Keratinocyte (primary cell): ENCODE measurements around the gene PIK3CD. TPM values are rescaled to one million over a fixed set of nuclear protein-coding genes. Genes with fewer than 3 reads are reported as not detected.

Experiments used
- DNase-seq: peaks from one replicate; pipeline ENCODE4 v3.0.0-alpha.2; 2011; ENCODE audit warnings: low read depth, missing footprints, low spot score
- FAIRE-seq: peaks from 2 replicates; lab custom pipeline; 2011; peaks lifted over from hg19 to GRCh38; lab: Jason Lieb, UNC
- H2AFZ ChIP-seq: 2 replicates; pipeline ENCODE4 v1.6.0; 2012; ENCODE audit warnings: low read length, control low read depth, inconsistent platforms; ENCODE audit not compliant: control insufficient read depth
- H3K27ac ChIP-seq: 2 replicates; pipeline ENCODE4 v1.5.1; 2011; ENCODE audit warnings: low read length; ENCODE audit not compliant: control insufficient read depth, insufficient read depth
- H3K27me3 ChIP-seq: 3 replicates; pipeline ENCODE4 v1.6.0; 2011; ENCODE audit warnings: low read length; ENCODE audit not compliant: control insufficient read depth, insufficient read depth; ENCODE audit errors: extremely low read depth
- H3K36me3 ChIP-seq, 2 experiments: 2 replicates in 1 of 2; 3 replicates in 1 of 2; pipeline ENCODE4 v1.5.1; 2011; ENCODE audit warnings: low read length in 2 of 2, mild to moderate bottlenecking in 1 of 2; ENCODE audit not compliant: control insufficient read depth in 2 of 2, insufficient read depth in 2 of 2; ENCODE audit errors: extremely low read depth in 1 of 2
- H3K4me1 ChIP-seq: 3 replicates; pipeline ENCODE4 v1.5.1; 2011; ENCODE audit warnings: low read length; ENCODE audit not compliant: control insufficient read depth, insufficient read depth; ENCODE audit errors: extremely low read depth
- H3K4me2 ChIP-seq: 3 replicates; pipeline ENCODE4 v1.6.0; 2011; ENCODE audit warnings: low read depth, low read length; ENCODE audit not compliant: control insufficient read depth, insufficient read depth; ENCODE audit errors: extremely low read depth
- H3K4me3 ChIP-seq, 3 experiments: fragments of 200-600 bp in 1 of 3; sonication (generic) in 1 of 3; 2 replicates in 2 of 3; 3 replicates in 1 of 3; pipeline ENCODE4 v1.5.1; 2011 to 2016; ENCODE audit warnings: low read length in 3 of 3, mild to moderate bottlenecking in 3 of 3, control low read depth in 2 of 3, inconsistent platforms in 1 of 3, low read depth in 1 of 3, mixed read lengths in 1 of 3, mixed run types in 1 of 3, moderate library complexity in 1 of 3; ENCODE audit not compliant: control insufficient read depth in 2 of 3, insufficient read depth in 2 of 3; ENCODE audit errors: extremely low read depth in 1 of 3
- H3K79me2 ChIP-seq: 2 replicates; pipeline ENCODE4 v1.6.0; 2012; ENCODE audit warnings: low read length; ENCODE audit not compliant: control insufficient read depth, insufficient read depth
- H3K9ac ChIP-seq: 3 replicates; pipeline ENCODE4 v1.6.0; 2011; ENCODE audit warnings: low read length; ENCODE audit not compliant: control insufficient read depth, insufficient read depth; ENCODE audit errors: extremely low read depth
- H3K9me1 ChIP-seq: 3 replicates; pipeline ENCODE4 v1.6.0; 2011; ENCODE audit warnings: low read length; ENCODE audit not compliant: control insufficient read depth, insufficient read depth; ENCODE audit errors: extremely low read depth
- H3K9me3 ChIP-seq: 2 replicates; pipeline ENCODE4 v1.5.1; 2012; ENCODE audit warnings: low read depth, low read length; ENCODE audit not compliant: control insufficient read depth
- H4K20me1 ChIP-seq: 3 replicates; pipeline ENCODE4 v1.6.0; 2011; ENCODE audit warnings: low read length; ENCODE audit not compliant: control insufficient read depth, insufficient read depth; ENCODE audit errors: extremely low read depth
- CTCF ChIP-seq, 3 experiments: IDR thresholded peaks in 1 of 3; conservative IDR thresholded peaks in 1 of 3; optimal IDR thresholded peaks in 1 of 3; 2 replicates in 2 of 3; 3 replicates in 1 of 3; pipeline versions ENCODE3 to v1.5.1; 2011; ENCODE audit warnings: low read length in 3 of 3, mild to moderate bottlenecking in 3 of 3, moderate library complexity in 2 of 3, control low read depth in 1 of 3, inconsistent platforms in 1 of 3; ENCODE audit not compliant: insufficient read depth in 2 of 3; ENCODE audit errors: extremely low read depth in 1 of 3
- EZH2 ChIP-seq: IDR thresholded peaks from one replicate; pipeline ENCODE4 v1.6.1; 2012; ENCODE audit warnings: inconsistent platforms, mild to moderate bottlenecking, low read length, moderate library complexity
- dilution Hi-C: fragments of 300-500 bp; cut with MboI; formaldehyde crosslinking; loops from one replicate; pipeline ENCODE4 v1.7.0; 2020; ENCODE audit warnings: low sequenced_read_pairs; ENCODE audit not compliant: extremely low pct_ligation_motif_present
- polyA plus RNA-seq, 5 experiments: library from polyadenylated mRNA; depleted of rRNA in 3 of 5; stranded (reverse) in 3 of 5; stranded (forward) in 1 of 5; unstranded in 1 of 5; fragments of >200 nt; gene quantifications; 1 replicate in 1 of 5; 2 replicates in 3 of 5; 3 replicates in 1 of 5; pipeline versions ENCODE4 v1.2.1 to v1.2.3, GENCODE V29; 2011 to 2012; ENCODE audit warnings: missing spikeins in 2 of 5, low read depth in 1 of 5, low replicate concordance in 1 of 5

Gene PIK3CD
- polyA plus RNA-seq, 1 donor (not counting 4 experiments of a cell fraction or from before 2014, with no cell fraction given): 7.8 TPM

- Histone ChIP-seq H3K27me3 (no peaks in the 10 kb centered on the region), H3K4me3 (no peak overlapping the region), H3K79me2 (peaks cover 32% of the 10 kb centered on the region), H3K9me1 (no peaks in the 10 kb centered on the region), H3K4me2 (no peak overlapping the region), H3K4me1 (peaks cover 2% of the 10 kb centered on the region), H4K20me1 (peaks cover 10% of the 10 kb centered on the region), H3K27ac (no peak overlapping the region), H3K9me3 (no peaks in the 10 kb centered on the region), H3K36me3 (peaks cover 38 to 53% of the 10 kb centered on the region in 2 experiments), H2AFZ (no peak overlapping the region), H3K9ac (no peak overlapping the region)
- TF ChIP-seq EZH2 (no peak), CTCF (optimal IDR thresholded peaks at IDR 0.05 in 1 of 3, IDR thresholded peaks at IDR 0.05 in 1 of 3, conservative IDR thresholded peaks at IDR 0.05 in 1 of 3; ENCODE audit: extremely low read depth in 1 of 3, insufficient read depth in 2 of 3, low read length in 3 of 3) (no peak)
- no peak for DNase-seq
- dilution Hi-C loops: no loop called here
- no peak for FAIRE-seq
These were observed 97.8 kb downstream of the PIK3CD start for GRCh38 chr1:9749361-9749760.

GRCh38 chr1:9751971-9752370 is 100.4 kb downstream of the PIK3CD start:
- Histone ChIP-seq H3K4me3 (no peak overlapping the region), H3K27me3 (no peaks in the 10 kb centered on the region), H3K9me1 (no peaks in the 10 kb centered on the region), H4K20me1 (peaks cover 4% of the 10 kb centered on the region), H3K4me1 (peaks cover 8% of the 10 kb centered on the region), H3K9me3 (no peaks in the 10 kb centered on the region), H3K9ac (no peak overlapping the region), H3K79me2 (peaks cover 51% of the 10 kb centered on the region), H2AFZ (no peak overlapping the region), H3K4me2 (no peak overlapping the region), H3K36me3 (peaks cover 36 to 43% of the 10 kb centered on the region in 2 experiments), H3K27ac (no peak overlapping the region)
- TF ChIP-seq EZH2 (no peak), CTCF (optimal IDR thresholded peaks at IDR 0.05 in 1 of 3, IDR thresholded peaks at IDR 0.05 in 1 of 3, conservative IDR thresholded peaks at IDR 0.05 in 1 of 3; ENCODE audit: extremely low read depth in 1 of 3, insufficient read depth in 2 of 3, low read length in 3 of 3) (no peak)
- FAIRE-seq (no peak), DNase-seq (no peak)
- dilution Hi-C loops: no loop called here
